ENCODE results near the gene ALKBH8. TPM values are rescaled to one million over a fixed set of nuclear protein-coding genes. Genes with fewer than 3 reads are reported as not detected.

The ALKBH8 gene, protein sequence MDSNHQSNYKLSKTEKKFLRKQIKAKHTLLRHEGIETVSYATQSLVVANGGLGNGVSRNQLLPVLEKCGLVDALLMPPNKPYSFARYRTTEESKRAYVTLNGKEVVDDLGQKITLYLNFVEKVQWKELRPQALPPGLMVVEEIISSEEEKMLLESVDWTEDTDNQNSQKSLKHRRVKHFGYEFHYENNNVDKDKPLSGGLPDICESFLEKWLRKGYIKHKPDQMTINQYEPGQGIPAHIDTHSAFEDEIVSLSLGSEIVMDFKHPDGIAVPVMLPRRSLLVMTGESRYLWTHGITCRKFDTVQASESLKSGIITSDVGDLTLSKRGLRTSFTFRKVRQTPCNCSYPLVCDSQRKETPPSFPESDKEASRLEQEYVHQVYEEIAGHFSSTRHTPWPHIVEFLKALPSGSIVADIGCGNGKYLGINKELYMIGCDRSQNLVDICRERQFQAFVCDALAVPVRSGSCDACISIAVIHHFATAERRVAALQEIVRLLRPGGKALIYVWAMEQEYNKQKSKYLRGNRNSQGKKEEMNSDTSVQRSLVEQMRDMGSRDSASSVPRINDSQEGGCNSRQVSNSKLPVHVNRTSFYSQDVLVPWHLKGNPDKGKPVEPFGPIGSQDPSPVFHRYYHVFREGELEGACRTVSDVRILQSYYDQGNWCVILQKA
- 8.0 TPM for total RNA-seq
- long read RNA-seq, full-length matches to known transcripts = 6 of 10 reads
- long read RNA-seq, partial matches to known transcripts = 1 of 10 reads
- long read RNA-seq, other reads (novel, unspliced or antisense) = 3 of 10 reads

DNA sequence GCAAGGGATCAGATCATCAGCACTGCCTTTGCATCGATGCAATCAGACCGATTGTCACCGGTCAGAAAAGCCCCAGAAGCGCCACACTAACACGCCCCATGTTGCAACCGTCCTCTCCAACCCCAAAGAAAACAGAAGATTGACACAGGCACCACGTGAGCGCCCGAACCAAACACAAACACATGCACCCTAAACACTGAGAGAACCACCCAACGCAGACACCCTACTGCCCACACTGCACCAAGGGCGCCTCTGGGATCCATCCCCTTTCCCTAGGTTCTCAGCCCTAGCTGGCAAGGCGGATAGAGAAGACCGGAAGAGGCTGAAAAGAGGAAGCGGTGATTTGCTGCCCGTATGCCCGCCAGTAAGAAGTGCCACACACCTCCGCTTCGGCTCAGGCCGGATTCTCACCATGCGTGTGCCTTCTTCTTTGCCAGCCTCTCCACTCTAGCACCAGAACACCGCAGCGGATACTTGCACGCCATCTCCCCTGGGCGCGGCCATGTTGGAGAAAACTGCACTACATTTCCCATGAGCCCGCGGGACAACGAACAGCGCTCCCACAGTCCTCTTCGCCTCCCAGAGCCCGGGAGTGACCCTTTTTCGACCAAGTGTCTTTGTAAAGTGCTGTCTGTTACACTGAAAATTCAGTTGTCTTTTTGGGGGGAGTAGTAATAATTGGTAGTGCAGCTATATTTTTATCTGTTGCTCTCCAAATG is at the start of gene ALKBH8:
ALKBH8 (minus strand) TSS at position 517 of the 719 bp plus-strand sequence. CDS start 4,842 bp downstream, outside the sequence.
- Histone ChIP-seq H3K9me3 (no peaks in the 10 kb centered on the region), H3K27ac (peak within 1 kb of the TSS; percentile 83), H3K27me3 (no peaks in the 10 kb centered on the region), H3K36me3 (no peaks in the 10 kb centered on the region), H3K4me3 (peak within 1 kb of the TSS; percentile 85), H3K4me1 (peaks cover 24% of the 10 kb centered on the region)
- DNase-seq = peak; percentile 86
- peak; percentile 96 for ATAC-seq
- intact Hi-C loops (cut with DNase I) = no loop called here
- TF ChIP-seq, protein P1, sequence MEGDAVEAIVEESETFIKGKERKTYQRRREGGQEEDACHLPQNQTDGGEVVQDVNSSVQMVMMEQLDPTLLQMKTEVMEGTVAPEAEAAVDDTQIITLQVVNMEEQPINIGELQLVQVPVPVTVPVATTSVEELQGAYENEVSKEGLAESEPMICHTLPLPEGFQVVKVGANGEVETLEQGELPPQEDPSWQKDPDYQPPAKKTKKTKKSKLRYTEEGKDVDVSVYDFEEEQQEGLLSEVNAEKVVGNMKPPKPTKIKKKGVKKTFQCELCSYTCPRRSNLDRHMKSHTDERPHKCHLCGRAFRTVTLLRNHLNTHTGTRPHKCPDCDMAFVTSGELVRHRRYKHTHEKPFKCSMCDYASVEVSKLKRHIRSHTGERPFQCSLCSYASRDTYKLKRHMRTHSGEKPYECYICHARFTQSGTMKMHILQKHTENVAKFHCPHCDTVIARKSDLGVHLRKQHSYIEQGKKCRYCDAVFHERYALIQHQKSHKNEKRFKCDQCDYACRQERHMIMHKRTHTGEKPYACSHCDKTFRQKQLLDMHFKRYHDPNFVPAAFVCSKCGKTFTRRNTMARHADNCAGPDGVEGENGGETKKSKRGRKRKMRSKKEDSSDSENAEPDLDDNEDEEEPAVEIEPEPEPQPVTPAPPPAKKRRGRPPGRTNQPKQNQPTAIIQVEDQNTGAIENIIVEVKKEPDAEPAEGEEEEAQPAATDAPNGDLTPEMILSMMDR (IDR thresholded peaks at IDR 0.05) = no peak

DNA sequence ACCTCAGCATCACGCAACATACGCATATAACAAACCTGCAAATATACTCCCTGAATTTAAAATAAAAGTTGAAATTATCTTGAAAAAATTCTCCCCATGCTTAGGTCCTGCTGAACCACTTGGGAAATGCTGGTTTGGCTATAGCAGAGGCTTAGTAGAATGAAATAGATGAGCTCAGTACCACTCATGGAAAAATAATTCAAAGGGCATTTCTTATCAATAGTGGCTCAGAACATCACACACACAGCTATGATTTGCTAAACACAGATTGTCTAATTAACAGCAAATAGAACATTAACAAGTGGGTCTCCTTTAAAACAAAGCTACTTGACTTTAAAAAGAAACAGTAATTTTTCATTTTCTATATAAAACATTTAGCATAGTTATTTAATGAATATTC is 46.9 kb upstream of the ALKBH8 start:
- no peak for DNase-seq
- no peaks in the 10 kb centered on the region for H3K4me1 ChIP-seq
- no peaks in the 10 kb centered on the region for H3K36me3 ChIP-seq
- TF ChIP-seq, protein P1 (IDR thresholded peaks at IDR 0.05) = no peak
- ATAC-seq = no peak
- no peak overlapping the region for H3K4me3 ChIP-seq
- H3K27ac ChIP-seq = no peak overlapping the region
- H3K9me3 ChIP-seq = no peaks in the 10 kb centered on the region
- peaks cover 9% of the 10 kb centered on the region for H3K27me3 ChIP-seq
- intact Hi-C loops (cut with DNase I) = no loop called here

DNA sequence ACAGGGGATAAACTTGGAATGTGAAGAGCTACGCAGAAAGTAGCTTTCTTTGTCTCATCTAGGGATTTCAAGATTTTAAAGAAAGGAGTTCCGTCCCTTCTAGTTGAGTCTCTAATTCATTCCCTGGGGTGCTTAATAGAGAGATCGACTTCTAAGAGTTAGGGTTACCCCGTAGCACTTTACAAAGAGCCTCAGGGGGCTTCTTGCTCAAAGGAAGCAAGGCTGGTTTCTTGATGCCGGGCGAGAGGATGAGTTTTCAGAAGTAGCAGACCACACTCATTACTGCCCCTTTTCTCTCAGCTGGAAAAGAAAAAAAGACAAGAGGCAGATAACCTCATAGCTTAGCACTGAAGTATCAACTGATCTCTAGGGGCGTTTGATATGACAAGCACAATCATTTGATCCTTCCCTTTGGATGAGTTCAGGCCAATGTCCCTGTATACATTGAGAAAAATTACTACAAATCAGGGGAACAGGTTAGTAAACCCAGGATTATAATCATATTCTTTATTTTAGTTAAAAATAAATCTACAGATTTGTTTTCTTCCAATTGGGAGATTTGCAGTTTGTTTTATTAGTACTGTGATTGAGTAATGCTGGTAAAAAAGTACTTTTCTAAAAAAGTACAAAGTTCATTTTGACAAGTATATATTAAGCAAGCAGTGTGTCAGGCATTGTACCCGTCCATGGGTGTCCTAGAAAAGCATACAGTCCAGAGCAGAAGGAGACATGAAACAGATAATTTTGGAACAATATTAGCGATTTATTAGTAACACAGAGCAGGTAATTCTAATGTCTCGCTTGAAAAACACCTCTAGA is 44.1 kb upstream of the ALKBH8 start:
- intact Hi-C loops (cut with DNase I) = no loop called here
- no peak for DNase-seq
- no peak for ATAC-seq
- Histone ChIP-seq H3K9me3 (no peaks in the 10 kb centered on the region), H3K27me3 (peaks cover 18% of the 10 kb centered on the region), H3K36me3 (no peaks in the 10 kb centered on the region), H3K27ac (no peak overlapping the region), H3K4me1 (no peaks in the 10 kb centered on the region), H3K4me3 (no peak overlapping the region)
- TF ChIP-seq, protein P1 (IDR thresholded peaks at IDR 0.05) = no peak

DNA sequence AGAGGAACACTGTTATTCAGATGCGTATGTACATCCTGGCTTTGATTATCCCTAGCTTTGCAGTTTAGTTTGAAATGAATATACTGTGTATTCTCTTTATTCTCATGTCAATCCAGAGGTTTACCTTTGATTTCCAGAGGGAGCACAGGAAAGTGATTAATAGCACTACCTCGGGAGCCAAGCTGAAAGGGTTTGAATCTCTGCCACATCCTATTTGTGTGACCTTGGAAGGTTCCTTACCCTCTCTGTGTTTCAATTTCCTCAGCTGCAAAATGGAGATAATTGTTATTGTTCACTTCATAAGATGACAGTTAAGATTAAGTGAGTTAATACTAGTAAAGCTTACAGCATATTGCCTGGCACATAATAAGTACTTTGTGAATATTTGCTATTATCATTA is 43.3 kb upstream of the ALKBH8 start:
- no peaks in the 10 kb centered on the region for H3K36me3 ChIP-seq
- TF ChIP-seq, protein P1 (IDR thresholded peaks at IDR 0.05) = no peak
- H3K27ac ChIP-seq = no peak overlapping the region
- peaks cover 18% of the 10 kb centered on the region for H3K27me3 ChIP-seq
- H3K4me1 ChIP-seq = no peaks in the 10 kb centered on the region
- ATAC-seq (no peak), DNase-seq (no peak)
- no peak overlapping the region for H3K4me3 ChIP-seq
- intact Hi-C loops (cut with DNase I) = no loop called here
- no peaks in the 10 kb centered on the region for H3K9me3 ChIP-seq

DNA sequence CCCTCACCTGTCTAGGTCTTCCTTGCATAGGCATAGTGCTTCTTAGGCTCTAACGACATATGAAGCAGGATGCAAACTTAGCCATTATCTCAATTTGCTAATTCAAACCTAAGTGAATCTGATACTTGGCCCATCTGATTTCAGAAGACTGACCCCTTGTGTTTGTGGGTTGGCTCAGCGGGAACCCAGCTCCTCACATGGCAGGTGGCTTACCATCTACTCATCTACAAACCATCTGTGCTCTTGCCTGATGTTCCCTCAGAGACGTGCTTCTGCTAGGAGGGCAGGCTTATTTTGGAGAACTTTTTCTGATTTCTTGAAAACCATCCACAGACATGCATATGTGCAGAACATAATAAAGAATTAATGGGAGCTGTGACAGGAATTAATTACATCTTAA is 40.6 kb upstream of the ALKBH8 start:
- DNase-seq = no peak
- H3K4me3 ChIP-seq = no peak overlapping the region
- H3K27ac ChIP-seq = no peak overlapping the region
- intact Hi-C loops (cut with DNase I) = no loop called here
- no peaks in the 10 kb centered on the region for H3K36me3 ChIP-seq
- peaks cover 29% of the 10 kb centered on the region for H3K27me3 ChIP-seq
- TF ChIP-seq, protein P1 (IDR thresholded peaks at IDR 0.05) = no peak
- ATAC-seq = no peak
- no peaks in the 10 kb centered on the region for H3K4me1 ChIP-seq
- no peaks in the 10 kb centered on the region for H3K9me3 ChIP-seq

Data from upper lobe of right lung (tissue), 1 donor.